ENCODE results near the gene KRT77. TPM values are rescaled to one million over a fixed set of nuclear protein-coding genes. Genes with fewer than 3 reads are reported as not detected.

The KRT77 gene
- polyA plus RNA-seq, 1 of the 3 experiments (the other 2 are of a cell fraction): not detected

GRCh38 chr12:52735816-52736632 lies 32.7 kb upstream of the KRT77 start (continued):
- no peak for TF ChIP-seq JUND (IDR thresholded peaks at IDR 0.05)
- TF ChIP-seq YY1 (IDR thresholded peaks at IDR 0.05; ENCODE audit: low read depth): no peak
- no peak for TF ChIP-seq CTCF (IDR thresholded peaks at IDR 0.05)
- no peak for TF ChIP-seq POLR2AphosphoS5 (IDR thresholded peaks at IDR 0.05; ENCODE audit: low read depth, low read length)
- TF ChIP-seq EP300 (IDR thresholded peaks at IDR 0.05; ENCODE audit: borderline replicate concordance in 1 of 2, low read depth in 1 of 2, low read length in 1 of 2): no peak
- no peak for TF ChIP-seq CHD2 (IDR thresholded peaks at IDR 0.05; ENCODE audit: low read length, partially characterized antibody)
- no peak for TF ChIP-seq SIN3A (IDR thresholded peaks at IDR 0.05; ENCODE audit: borderline replicate concordance, low read depth, low read length)
- no peak for TF ChIP-seq NRF1 (IDR thresholded peaks at IDR 0.05; ENCODE audit: low read depth, low read length)
- TF ChIP-seq TAF1 (IDR thresholded peaks at IDR 0.05; ENCODE audit: borderline replicate concordance, low read depth, low read length): no peak

DNA sequence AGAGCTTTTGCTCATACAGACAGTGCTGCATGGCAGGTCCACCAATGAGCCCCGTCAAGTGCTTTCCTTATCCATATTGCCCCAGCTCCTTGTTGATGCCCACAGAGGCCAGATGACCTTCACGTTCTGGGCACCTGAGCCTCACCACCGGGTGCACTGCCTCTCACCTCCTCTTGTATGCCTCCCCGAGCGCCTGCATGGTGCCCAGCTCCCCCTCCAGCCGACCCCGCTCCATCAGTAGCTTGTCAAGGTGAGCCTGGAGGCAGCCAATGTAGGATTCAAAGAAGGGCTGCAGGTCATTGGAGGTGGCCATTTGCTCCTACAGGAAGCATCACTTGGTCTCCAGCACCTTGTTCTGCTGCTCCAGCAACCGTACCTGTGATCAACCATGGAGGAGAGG lies 31.8 kb upstream of the KRT77 start:
- ChIA-PET CTCF (no interaction called here), POLR2A (no interaction called here)
- DNase-seq: no peak
- TF ChIP-seq RFX5 (IDR thresholded peaks at IDR 0.05; ENCODE audit: low read length): no peak
- TF ChIP-seq NFIC (IDR thresholded peaks at IDR 0.05; ENCODE audit: borderline replicate concordance): no peak
- no peak for TF ChIP-seq JUND (IDR thresholded peaks at IDR 0.05)
- no peak overlapping the region for H3K27ac ChIP-seq (ENCODE audit: low read depth in 2 of 2, low read length in 1 of 2)
- H2AFZ ChIP-seq (ENCODE audit: low read depth): no peak overlapping the region
- H3K36me3 ChIP-seq (replicated peaks in 1 of 2; ENCODE audit: control insufficient read depth in 1 of 2, insufficient read depth in 2 of 2, low read length in 1 of 2): no peaks in the 10 kb centered on the region
- H3K79me2 ChIP-seq (ENCODE audit: insufficient read depth): no peaks in the 10 kb centered on the region
- H3K27me3 ChIP-seq (ENCODE audit: insufficient read depth): peaks cover 13% of the 10 kb centered on the region
- H3K4me3 ChIP-seq (ENCODE audit: low read depth in 2 of 2, low read length in 1 of 2): no peak overlapping the region
- no peaks in the 10 kb centered on the region for H3K9me2 ChIP-seq
- H3K9ac ChIP-seq: no peak overlapping the region
- no peaks in the 10 kb centered on the region for H4K20me1 ChIP-seq (ENCODE audit: insufficient read depth)
- no peaks in the 10 kb centered on the region for H3K9me3 ChIP-seq
- no peaks in the 10 kb centered on the region for H3K4me1 ChIP-seq (ENCODE audit: control insufficient read depth in 1 of 2, insufficient read depth in 2 of 2, low read depth in 1 of 2, low read length in 1 of 2)
- no peak overlapping the region for H3K4me2 ChIP-seq
- WGBS (ENCODE audit: low lambda C conversion rate): 4% methylated on average over 4 of the region's 8 CpGs
- no peaks in the 10 kb centered on the region for H3F3A ChIP-seq (replicated peaks; ENCODE audit: insufficient read depth)

GRCh38 chr12:52730793-52731192 lies 27.5 kb upstream of the KRT77 start:
- WGBS (ENCODE audit: low lambda C conversion rate): 2% methylated on average over 2 of the region's 2 CpGs
- Histone ChIP-seq H3K79me2 (ENCODE audit: insufficient read depth) (no peaks in the 10 kb centered on the region), H3F3A (replicated peaks; ENCODE audit: insufficient read depth) (no peaks in the 10 kb centered on the region), H3K4me1 (ENCODE audit: control insufficient read depth in 1 of 2, insufficient read depth in 2 of 2, low read depth in 1 of 2, low read length in 1 of 2) (no peaks in the 10 kb centered on the region), H3K4me2 (no peak overlapping the region), H3K27me3 (ENCODE audit: insufficient read depth) (peaks cover 32% of the 10 kb centered on the region), H3K9ac (no peak overlapping the region), H2AFZ (ENCODE audit: low read depth) (no peak overlapping the region), H3K36me3 (replicated peaks in 1 of 2; ENCODE audit: control insufficient read depth in 1 of 2, insufficient read depth in 2 of 2, low read length in 1 of 2) (no peaks in the 10 kb centered on the region), H3K9me3 (no peaks in the 10 kb centered on the region), H3K9me2 (no peaks in the 10 kb centered on the region), H4K20me1 (ENCODE audit: insufficient read depth) (no peaks in the 10 kb centered on the region), H3K4me3 (ENCODE audit: low read depth in 2 of 2, low read length in 1 of 2) (no peak overlapping the region), H3K27ac (ENCODE audit: low read depth in 2 of 2, low read length in 1 of 2) (no peak overlapping the region)
- DNase-seq: no peak
- ChIA-PET CTCF (no interaction called here), POLR2A (no interaction called here)
- TF ChIP-seq, protein P1, sequence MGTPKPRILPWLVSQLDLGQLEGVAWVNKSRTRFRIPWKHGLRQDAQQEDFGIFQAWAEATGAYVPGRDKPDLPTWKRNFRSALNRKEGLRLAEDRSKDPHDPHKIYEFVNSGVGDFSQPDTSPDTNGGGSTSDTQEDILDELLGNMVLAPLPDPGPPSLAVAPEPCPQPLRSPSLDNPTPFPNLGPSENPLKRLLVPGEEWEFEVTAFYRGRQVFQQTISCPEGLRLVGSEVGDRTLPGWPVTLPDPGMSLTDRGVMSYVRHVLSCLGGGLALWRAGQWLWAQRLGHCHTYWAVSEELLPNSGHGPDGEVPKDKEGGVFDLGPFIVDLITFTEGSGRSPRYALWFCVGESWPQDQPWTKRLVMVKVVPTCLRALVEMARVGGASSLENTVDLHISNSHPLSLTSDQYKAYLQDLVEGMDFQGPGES (IDR thresholded peaks at IDR 0.05; ENCODE audit: low read depth, low read length): no peak
- TF ChIP-seq RAD21 (IDR thresholded peaks at IDR 0.05; ENCODE audit: low read length) (no peak), YY1 (IDR thresholded peaks at IDR 0.05; ENCODE audit: low read depth) (no peak), USF1 (IDR thresholded peaks at IDR 0.05; ENCODE audit: borderline replicate concordance, low read depth) (no peak), SMC3 (IDR thresholded peaks at IDR 0.05; ENCODE audit: low read depth, low read length) (no peak), RCOR1 (IDR thresholded peaks at IDR 0.05; ENCODE audit: low read length) (no peak), CHD2 (IDR thresholded peaks at IDR 0.05; ENCODE audit: low read length, partially characterized antibody) (no peak), TEAD4 (IDR thresholded peaks at IDR 0.05; ENCODE audit: borderline replicate concordance, insufficient read depth) (no peak), CTCF (IDR thresholded peaks at IDR 0.05) (no peak), RFX5 (IDR thresholded peaks at IDR 0.05; ENCODE audit: low read length) (no peak), SIN3A (IDR thresholded peaks at IDR 0.05; ENCODE audit: borderline replicate concordance, low read depth, low read length) (no peak), TAF1 (IDR thresholded peaks at IDR 0.05; ENCODE audit: borderline replicate concordance, low read depth, low read length) (no peak)
- TF ChIP-seq, protein P2, sequence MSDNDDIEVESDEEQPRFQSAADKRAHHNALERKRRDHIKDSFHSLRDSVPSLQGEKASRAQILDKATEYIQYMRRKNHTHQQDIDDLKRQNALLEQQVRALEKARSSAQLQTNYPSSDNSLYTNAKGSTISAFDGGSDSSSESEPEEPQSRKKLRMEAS (IDR thresholded peaks at IDR 0.05; ENCODE audit: low read depth): no peak

Measured in SK-N-SH (cell line).